Endodermal cell (in vitro differentiated cells): ENCODE measurements around the gene GP1BA. TPM values are rescaled to one million over a fixed set of nuclear protein-coding genes. Genes with fewer than 3 reads are reported as not detected.
"Not testable (repeated sequence)": the region's sequence is repeated elsewhere in the genome, so short reads cannot be mapped to it uniquely, and the experiment has no call there.

ENCODE experiments used
- DNase-seq: peaks from one replicate; pipeline ENCODE4 v3.0.0-alpha.2; 2017
- H3K27ac ChIP-seq: 2 replicates; pipeline ENCODE4 v1.5.1; 2013; ENCODE audit warnings: mild to moderate bottlenecking, low read depth, low read length, moderate library complexity
- H3K27me3 ChIP-seq: 2 replicates; pipeline ENCODE4 v1.6.1; 2013; ENCODE audit warnings: mild to moderate bottlenecking, low read length, moderate library complexity; ENCODE audit not compliant: insufficient read depth, control insufficient read depth, poor library complexity, severe bottlenecking
- H3K36me3 ChIP-seq: 2 replicates; pipeline ENCODE4 v1.7.0; 2013; ENCODE audit warnings: mild to moderate bottlenecking, low read length, moderate library complexity; ENCODE audit not compliant: control insufficient read depth, insufficient read depth
- H3K4me1 ChIP-seq: one replicate; pipeline ENCODE4 v1.7.0; 2013; ENCODE audit warnings: low read length; ENCODE audit not compliant: control insufficient read depth, insufficient read depth
- H3K4me3 ChIP-seq: 2 replicates; pipeline ENCODE4 v1.5.1; 2013; ENCODE audit warnings: mild to moderate bottlenecking, low read length, moderate library complexity
- H3K9ac ChIP-seq: 2 replicates; pipeline ENCODE4 v1.6.1; 2013; ENCODE audit warnings: mild to moderate bottlenecking, low read length, moderate library complexity; ENCODE audit not compliant: poor library complexity, severe bottlenecking; ENCODE audit errors: extremely low read depth
- H3K9me3 ChIP-seq: 2 replicates; pipeline ENCODE4 v1.6.1; 2013; ENCODE audit warnings: mild to moderate bottlenecking, low read length, moderate library complexity; ENCODE audit not compliant: control insufficient read depth
- H3K27ac Mint-ChIP-seq: 2 replicates; pipeline ENCODE4 v1.8.0; 2020; ENCODE audit warnings: mixed read lengths
- H3K27me3 Mint-ChIP-seq: 2 replicates; pipeline ENCODE4 v1.8.0; 2021; ENCODE audit warnings: mild to moderate bottlenecking, mixed read lengths; ENCODE audit not compliant: insufficient read depth
- H3K36me3 Mint-ChIP-seq: 2 replicates; pipeline ENCODE4 v1.8.0; 2020; ENCODE audit warnings: low read depth, mixed read lengths
- H3K4me1 Mint-ChIP-seq: 2 replicates; pipeline ENCODE4 v1.8.0; 2020; ENCODE audit warnings: mixed read lengths
- H3K4me3 Mint-ChIP-seq: 2 replicates; pipeline ENCODE4 v1.8.0; 2020; ENCODE audit warnings: mild to moderate bottlenecking, moderate library complexity, mixed read lengths
- H3K9me3 Mint-ChIP-seq: 2 replicates; pipeline ENCODE4 v1.8.0; 2020; ENCODE audit warnings: mild to moderate bottlenecking, mixed read lengths
- CTCF ChIP-seq: fragments of 200-600 bp; sonication (generic); conservative IDR thresholded peaks from 2 replicates; pipeline ENCODE4 v1.5.0; 2021; ENCODE audit warnings: antibody characterized with exemption, mild to moderate bottlenecking
- WGBS, 2 experiments: methylation state at CpG; one replicate each; pipeline versions ENCODE4 v1.1.5 to v1.1.7; 2013; ENCODE audit warnings: missing lambda C conversion rate in 2 of 2, mixed read lengths in 1 of 2; ENCODE audit not compliant: insufficient coverage in 1 of 2, insufficient read length in 1 of 2; 5-methylcytosine and 5-hydroxymethylcytosine counted together
- total RNA-seq, 2 donors: library from RNA; stranded (reverse); fragmentation: NEBNext Ultra II Directional in 1 of 2; extraction: Animal tissue kit (Norgen Biotek cat#: 25700) in 1 of 2; gene quantifications; 2 replicates in 1 of 2; 3 replicates in 1 of 2; pipeline ENCODE4 v1.2.1, GENCODE V29; 2021

The GP1BA gene
- total RNA-seq, 2 donors from 2014 or later, result not detected

- Mint-ChIP-seq H3K27ac (no peak overlapping the region), H3K27me3 (no peaks in the 10 kb centered on the region), H3K4me3 (no peak overlapping the region), H3K4me1 (peaks cover 4% of the 10 kb centered on the region), H3K9me3 (no peaks in the 10 kb centered on the region), H3K36me3 (no peaks in the 10 kb centered on the region)
- peak; percentile 17 for TF ChIP-seq CTCF
- H3K27ac ChIP-seq, result no peak overlapping the region
- no peak overlapping the region for H3K9ac ChIP-seq
- H3K36me3 ChIP-seq, result no peaks in the 10 kb centered on the region
- H3K4me1 ChIP-seq, result peaks cover 6% of the 10 kb centered on the region
- H3K4me3 ChIP-seq, result no peak overlapping the region
- no peaks in the 10 kb centered on the region for H3K27me3 ChIP-seq
- DNase-seq, result no peak
- H3K9me3 ChIP-seq, result no peaks in the 10 kb centered on the region
- WGBS, 2 experiments, result 58 to 78% methylated on average over 6 to 7 of the region's 8 CpGs
Measured at GRCh38 chr17:4919511-4920047, 12.5 kb upstream of the GP1BA start.

- Mint-ChIP-seq H3K4me1 (peaks cover 4% of the 10 kb centered on the region), H3K9me3 (no peaks in the 10 kb centered on the region), H3K27me3 (no peaks in the 10 kb centered on the region), H3K4me3 (no peak overlapping the region), H3K27ac (no peak overlapping the region), H3K36me3 (no peaks in the 10 kb centered on the region)
- 95 to 100% methylated on average over 4 to 10 of the region's 10 CpGs for WGBS, 2 experiments
- no peak overlapping the region for H3K4me3 ChIP-seq
- H3K27me3 ChIP-seq, result no peaks in the 10 kb centered on the region
- DNase-seq, result no peak
- H3K36me3 ChIP-seq, result no peaks in the 10 kb centered on the region
- TF ChIP-seq CTCF, result no peak
- H3K9ac ChIP-seq, result no peak overlapping the region
- no peak overlapping the region for H3K27ac ChIP-seq
- H3K9me3 ChIP-seq, result no peaks in the 10 kb centered on the region
- peaks cover 6% of the 10 kb centered on the region for H3K4me1 ChIP-seq
Measured at GRCh38 chr17:4920351-4921048, 11.6 kb upstream of the GP1BA start.

GRCh38 chr17:4921320-4921719 lies 10.8 kb upstream of the GP1BA start:
- WGBS, 2 experiments, result 92 to 96% methylated on average over 2 to 3 of the region's 4 CpGs
- DNase-seq, result no peak
- peaks cover 6% of the 10 kb centered on the region for H3K4me1 ChIP-seq
- Mint-ChIP-seq H3K9me3 (no peaks in the 10 kb centered on the region), H3K4me3 (no peak overlapping the region), H3K27me3 (no peaks in the 10 kb centered on the region), H3K4me1 (peaks cover 4% of the 10 kb centered on the region), H3K36me3 (no peaks in the 10 kb centered on the region), H3K27ac (no peak overlapping the region)
- no peaks in the 10 kb centered on the region for H3K36me3 ChIP-seq
- no peak overlapping the region for H3K9ac ChIP-seq
- H3K27me3 ChIP-seq, result no peaks in the 10 kb centered on the region
- H3K9me3 ChIP-seq, result no peaks in the 10 kb centered on the region
- no peak overlapping the region for H3K27ac ChIP-seq
- TF ChIP-seq CTCF, result no peak
- no peak overlapping the region for H3K4me3 ChIP-seq

- WGBS, 2 experiments, result 92 to 96% methylated on average over 14 to 24 of the region's 24 CpGs
- H3K36me3 Mint-ChIP-seq, result peaks cover 10% of the 10 kb centered on the region
- not testable (repeated sequence) for H3K4me3 ChIP-seq, H3K27ac ChIP-seq, H3K9me3 ChIP-seq, H3K9ac ChIP-seq, H3K4me3 Mint-ChIP-seq, H3K4me1 Mint-ChIP-seq, H3K27ac Mint-ChIP-seq, H3K4me1 ChIP-seq, H3K27me3 Mint-ChIP-seq, H3K36me3 ChIP-seq, H3K9me3 Mint-ChIP-seq, H3K27me3 ChIP-seq, DNase-seq
Measured at GRCh38 chr17:4926577-4927335, 5.3 kb upstream of the GP1BA start.
